ENCODE measurements around the gene FAM149B1.
A peak's percentile ranks its signal among the peaks of the same experiment; 100 is the strongest.
"Not testable (repeated sequence)": the region's sequence is repeated elsewhere in the genome, so short reads cannot be mapped to it uniquely, and the experiment has no call there.

The FAM149B1 gene

GRCh38 chr10:73233883-73234282, 66.0 kb downstream of the FAM149B1 start:
- no peak for DNase-seq (ENCODE audit: low spot score)

GRCh38 chr10:73234695-73235094, 66.8 kb downstream of the FAM149B1 start:
- DNase-seq (ENCODE audit: low spot score), result no peak

- no peak for DNase-seq (ENCODE audit: low spot score)
Measured at GRCh38 chr10:73238990-73239566, 71.2 kb downstream of the FAM149B1 start.

GRCh38 chr10:73239908-73240307, 72.0 kb downstream of the FAM149B1 start:
- DNase-seq (ENCODE audit: low spot score), result no peak

- DNase-seq (ENCODE audit: low spot score), result no peak
Measured at GRCh38 chr10:73244866-73245477, 77.1 kb downstream of the FAM149B1 start.

GRCh38 chr10:73246322-73246645, 78.4 kb downstream of the FAM149B1 start:
- DNase-seq (ENCODE audit: low spot score), result no peak

GRCh38 chr10:73246646-73247508, 79.0 kb downstream of the FAM149B1 start, which contains the start of gene DNAJC9:
Gene DNAJC9, minus strand, starts transcription at chr10:73247255. Its CDS starts 66 bp downstream, at chr10:73247189.
- peak; percentile 94 for DNase-seq (ENCODE audit: low spot score)

- no peak for DNase-seq (ENCODE audit: low spot score)
Measured at GRCh38 chr10:73247509-73248258, 79.8 kb downstream of the FAM149B1 start.

GRCh38 chr10:73248259-73248724, 80.4 kb downstream of the FAM149B1 start:
- no peak for DNase-seq (ENCODE audit: low spot score)

GRCh38 chr10:73251683-73252444, 83.9 kb downstream of the FAM149B1 start:
- DNase-seq (ENCODE audit: low spot score), result no peak

- DNase-seq (ENCODE audit: low spot score), result peak; percentile 92
Measured at GRCh38 chr10:73252445-73253224, 84.7 kb downstream of the FAM149B1 start, which contains the start of gene MRPS16. Gene MRPS16, minus strand, starts transcription at chr10:73252644. Its CDS starts 162 bp downstream, at chr10:73252482.

GRCh38 chr10:73253225-73253555, 85.3 kb downstream of the FAM149B1 start:
- no peak for DNase-seq (ENCODE audit: low spot score)

GRCh38 chr10:73258612-73259011, 90.7 kb downstream of the FAM149B1 start:
- DNase-seq (ENCODE audit: low spot score), result not testable (repeated sequence)

GRCh38 chr10:73261362-73261995, 93.6 kb downstream of the FAM149B1 start:
- DNase-seq (ENCODE audit: low spot score), result no peak

- DNase-seq (ENCODE audit: low spot score), result no peak
Measured at GRCh38 chr10:73262105-73262730, 94.3 kb downstream of the FAM149B1 start.

GRCh38 chr10:73262880-73263555, 95.1 kb downstream of the FAM149B1 start:
- no peak for DNase-seq (ENCODE audit: low spot score)

GRCh38 chr10:73263693-73264347, 95.9 kb downstream of the FAM149B1 start:
- DNase-seq (ENCODE audit: low spot score), result no peak

GRCh38 chr10:73264423-73264822, 96.5 kb downstream of the FAM149B1 start:
- DNase-seq (ENCODE audit: low spot score), result no peak

- DNase-seq (ENCODE audit: low spot score), result no peak
Measured at GRCh38 chr10:73281097-73281496, 113.2 kb downstream of the FAM149B1 start.
